ENCODE results near the gene ACSL6. TPM values are rescaled to one million over a fixed set of nuclear protein-coding genes. Genes with fewer than 3 reads are reported as not detected.

The ACSL6 gene
- total RNA-seq, 1 donor from 2014 or later, result 0.59 TPM

DNA sequence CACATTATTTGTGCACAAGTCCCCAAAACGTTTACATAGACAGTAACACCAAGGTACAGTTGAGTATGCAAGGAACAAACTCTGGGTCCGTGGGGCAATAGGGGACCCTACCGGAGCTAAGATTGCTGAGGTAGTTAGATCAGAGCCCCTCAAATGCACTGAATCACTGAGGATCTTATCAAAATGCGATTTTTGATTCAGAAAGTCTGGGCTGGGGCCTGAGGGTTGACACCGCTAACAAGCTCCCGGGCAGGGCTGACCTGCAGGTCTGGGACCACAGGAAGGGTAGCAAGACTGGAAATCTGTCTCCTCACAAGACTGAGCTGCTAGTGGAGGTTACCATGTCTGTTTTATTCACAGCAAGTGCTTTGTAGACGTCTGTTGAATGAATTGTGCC is 47.2 kb upstream of the ACSL6 start:
- H3K27ac ChIP-seq, result no peak overlapping the region
- no peaks in the 10 kb centered on the region for H3K4me1 ChIP-seq
- ATAC-seq, result no peak
- H3K27me3 ChIP-seq (ENCODE audit: low read depth), result no peaks in the 10 kb centered on the region
- TF ChIP-seq, protein P1, sequence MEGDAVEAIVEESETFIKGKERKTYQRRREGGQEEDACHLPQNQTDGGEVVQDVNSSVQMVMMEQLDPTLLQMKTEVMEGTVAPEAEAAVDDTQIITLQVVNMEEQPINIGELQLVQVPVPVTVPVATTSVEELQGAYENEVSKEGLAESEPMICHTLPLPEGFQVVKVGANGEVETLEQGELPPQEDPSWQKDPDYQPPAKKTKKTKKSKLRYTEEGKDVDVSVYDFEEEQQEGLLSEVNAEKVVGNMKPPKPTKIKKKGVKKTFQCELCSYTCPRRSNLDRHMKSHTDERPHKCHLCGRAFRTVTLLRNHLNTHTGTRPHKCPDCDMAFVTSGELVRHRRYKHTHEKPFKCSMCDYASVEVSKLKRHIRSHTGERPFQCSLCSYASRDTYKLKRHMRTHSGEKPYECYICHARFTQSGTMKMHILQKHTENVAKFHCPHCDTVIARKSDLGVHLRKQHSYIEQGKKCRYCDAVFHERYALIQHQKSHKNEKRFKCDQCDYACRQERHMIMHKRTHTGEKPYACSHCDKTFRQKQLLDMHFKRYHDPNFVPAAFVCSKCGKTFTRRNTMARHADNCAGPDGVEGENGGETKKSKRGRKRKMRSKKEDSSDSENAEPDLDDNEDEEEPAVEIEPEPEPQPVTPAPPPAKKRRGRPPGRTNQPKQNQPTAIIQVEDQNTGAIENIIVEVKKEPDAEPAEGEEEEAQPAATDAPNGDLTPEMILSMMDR (IDR thresholded peaks at IDR 0.05), result no peak
- no peak for DNase-seq
- H3K9me3 ChIP-seq, result no peaks in the 10 kb centered on the region
- H3K4me3 ChIP-seq, result no peak overlapping the region
- intact Hi-C loops (cut with DNase I), result no loop called here
- no peaks in the 10 kb centered on the region for H3K36me3 ChIP-seq

DNA sequence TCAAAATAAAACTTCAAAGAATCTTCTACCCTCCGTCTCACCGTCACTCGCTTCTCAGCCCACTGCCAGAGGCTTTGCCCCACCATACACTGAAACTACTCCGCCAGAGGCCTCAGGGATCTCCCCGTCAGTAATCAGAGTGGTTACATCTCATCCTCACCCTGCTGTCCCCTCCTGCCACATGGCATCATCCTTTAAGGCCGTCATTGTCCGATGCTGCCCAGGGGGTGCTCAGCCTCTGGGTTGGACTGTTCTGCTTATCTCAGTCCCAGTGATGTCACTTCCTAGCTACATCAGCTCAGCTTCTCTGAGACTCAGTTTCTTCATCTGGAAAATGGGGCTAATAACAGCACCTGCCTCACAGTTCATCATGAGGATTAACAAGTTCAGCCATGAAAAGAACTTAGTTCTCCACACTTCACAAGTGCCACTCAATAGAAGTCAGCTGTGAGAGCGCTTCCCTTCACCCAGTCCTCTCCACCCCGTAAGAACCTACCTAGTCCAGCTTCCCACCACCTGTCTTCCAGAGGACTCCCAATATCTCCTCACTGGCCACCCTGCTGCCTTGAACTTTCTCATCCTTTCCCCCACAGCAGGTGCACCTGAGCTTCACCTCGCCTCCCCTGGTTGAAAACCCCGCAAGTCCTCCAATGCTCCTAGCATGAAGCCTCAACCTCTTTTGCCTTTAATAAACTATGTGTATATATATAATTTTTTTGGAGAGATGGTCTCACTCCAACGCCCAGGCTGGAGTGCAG is 46.2 kb upstream of the ACSL6 start:
- TF ChIP-seq, protein P1 (IDR thresholded peaks at IDR 0.05), result no peak
- no peaks in the 10 kb centered on the region for H3K9me3 ChIP-seq
- no peaks in the 10 kb centered on the region for H3K27me3 ChIP-seq (ENCODE audit: low read depth)
- no peak for ATAC-seq
- DNase-seq, result peak; percentile 24
- H3K4me3 ChIP-seq, result no peak overlapping the region
- intact Hi-C loops (cut with DNase I), result no loop called here
- no peak overlapping the region for H3K27ac ChIP-seq
- no peaks in the 10 kb centered on the region for H3K4me1 ChIP-seq
- H3K36me3 ChIP-seq, result no peaks in the 10 kb centered on the region

DNA sequence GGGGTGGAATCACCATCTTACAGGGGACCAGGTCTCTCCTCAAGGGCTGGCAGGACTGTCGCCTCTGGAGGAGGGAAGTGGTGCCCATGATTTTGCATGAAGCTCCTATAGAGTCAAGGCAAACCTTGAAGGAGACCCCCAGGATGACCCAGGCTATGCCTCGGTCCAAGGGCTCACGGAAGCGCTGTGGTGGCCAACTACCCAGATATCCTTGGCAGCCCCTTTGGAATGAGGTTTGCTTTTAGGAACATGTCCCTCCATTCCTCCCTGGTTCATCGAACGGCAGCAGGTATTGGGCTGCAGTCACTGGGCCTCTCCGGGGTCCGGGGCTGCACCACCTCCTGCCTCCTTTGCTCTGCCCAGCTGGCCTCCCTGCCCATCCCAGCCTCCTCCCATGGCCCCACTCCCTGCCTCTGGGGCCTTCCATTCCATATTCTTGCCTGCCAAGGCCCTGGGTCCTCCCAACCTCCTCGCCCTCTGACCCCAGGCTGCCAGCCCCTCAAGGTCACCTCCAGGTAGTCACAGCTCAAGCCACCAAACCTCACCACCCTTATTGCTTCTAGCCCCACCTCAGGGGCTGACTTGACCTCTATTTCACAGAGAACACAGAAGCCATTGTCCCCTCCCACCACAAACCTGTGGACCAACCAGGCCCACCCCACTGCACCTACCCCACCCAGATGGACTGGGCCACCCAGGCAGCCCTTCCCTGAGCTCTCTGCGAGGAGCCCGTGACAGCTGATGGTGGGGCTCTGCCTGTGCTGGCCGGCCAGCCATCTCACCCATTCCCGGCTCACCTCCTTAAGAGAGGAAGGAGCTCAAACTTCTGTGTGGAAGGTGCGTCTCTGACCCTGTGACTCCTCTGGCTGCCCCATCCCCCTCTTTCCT is 45.4 kb upstream of the ACSL6 start:
- H3K4me1 ChIP-seq, result no peaks in the 10 kb centered on the region
- TF ChIP-seq, protein P1 (IDR thresholded peaks at IDR 0.05), result no peak
- H3K9me3 ChIP-seq, result no peaks in the 10 kb centered on the region
- H3K4me3 ChIP-seq, result no peak overlapping the region
- ATAC-seq, result no peak
- DNase-seq, result no peak
- no peak overlapping the region for H3K27ac ChIP-seq
- no peaks in the 10 kb centered on the region for H3K36me3 ChIP-seq
- no peaks in the 10 kb centered on the region for H3K27me3 ChIP-seq (ENCODE audit: low read depth)
- intact Hi-C loops (cut with DNase I), result no loop called here

DNA sequence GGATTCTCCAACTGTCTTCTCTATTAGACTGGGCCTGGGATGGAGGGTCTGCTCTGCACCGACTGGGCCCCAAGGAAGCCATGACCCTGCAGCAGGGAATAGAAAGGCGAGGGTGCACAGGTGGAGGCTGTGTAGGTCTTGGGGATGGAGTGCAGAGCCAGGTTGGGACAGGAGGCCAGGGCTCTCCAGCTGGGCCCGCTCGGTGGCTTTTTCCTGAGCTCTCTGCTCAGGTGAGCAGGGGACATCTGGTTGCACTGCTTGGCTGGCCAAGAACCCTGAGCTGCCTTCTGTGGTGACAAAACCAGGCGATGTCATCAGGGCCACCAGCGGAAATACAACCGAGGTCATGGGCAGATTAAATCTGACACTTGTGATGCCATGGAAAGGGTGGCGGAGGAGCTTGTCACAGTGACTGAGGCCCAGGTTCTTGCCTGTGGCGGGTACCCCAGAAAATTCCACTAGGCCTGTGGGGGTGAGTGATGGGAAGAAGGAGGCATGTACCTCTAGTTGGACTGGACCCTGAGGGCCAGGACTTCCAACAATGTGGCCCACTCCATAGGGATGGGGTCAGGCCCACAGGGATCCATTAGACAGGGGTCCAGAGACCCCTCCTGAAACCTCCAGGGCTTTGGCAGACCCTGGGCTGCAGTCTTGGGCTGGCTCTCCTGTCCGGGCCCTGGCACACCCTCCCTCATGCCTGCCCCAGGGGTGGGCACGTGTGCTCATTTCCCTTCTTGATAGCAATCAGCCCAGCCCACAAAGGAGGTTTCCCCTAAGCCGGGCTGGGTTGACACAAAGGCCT is 44.6 kb upstream of the ACSL6 start:
- H3K36me3 ChIP-seq, result no peaks in the 10 kb centered on the region
- no peak overlapping the region for H3K4me3 ChIP-seq
- intact Hi-C loops (cut with DNase I), result no loop called here
- no peak overlapping the region for H3K27ac ChIP-seq
- ATAC-seq, result peak in 1 of 2 donors; percentile 40
- TF ChIP-seq, protein P1 (IDR thresholded peaks at IDR 0.05), result no peak
- peaks cover 5% of the 10 kb centered on the region for H3K27me3 ChIP-seq (ENCODE audit: low read depth)
- no peaks in the 10 kb centered on the region for H3K4me1 ChIP-seq
- peak; percentile 24 for DNase-seq
- H3K9me3 ChIP-seq, result no peaks in the 10 kb centered on the region

DNA sequence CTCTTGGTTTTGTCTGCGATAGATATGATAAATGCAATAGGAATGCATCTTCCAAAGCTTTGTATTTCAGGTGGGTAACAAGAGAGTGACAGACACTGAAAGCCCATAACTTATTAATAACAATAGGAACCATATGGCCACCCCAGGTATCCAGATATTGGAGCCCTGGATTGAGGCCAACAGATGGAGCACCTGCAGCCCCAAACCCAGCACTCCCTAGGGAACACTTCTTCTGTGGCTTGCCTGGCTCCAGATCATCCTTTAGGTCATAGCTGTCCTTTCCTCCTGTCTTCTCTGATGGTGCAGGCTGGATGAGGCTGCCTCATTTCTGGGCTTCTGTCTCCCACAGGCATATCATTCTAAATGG is 44.0 kb upstream of the ACSL6 start:
- Histone ChIP-seq H3K4me1 (no peaks in the 10 kb centered on the region), H3K4me3 (no peak overlapping the region), H3K9me3 (no peaks in the 10 kb centered on the region), H3K27ac (no peak overlapping the region), H3K27me3 (ENCODE audit: low read depth) (peaks cover 5% of the 10 kb centered on the region), H3K36me3 (no peaks in the 10 kb centered on the region)
- intact Hi-C loops (cut with DNase I), result no loop called here
- TF ChIP-seq, protein P1 (IDR thresholded peaks at IDR 0.05), result no peak
- ATAC-seq (no peak), DNase-seq (no peak)

Measured in lower lobe of right lung (tissue), 2 donors.